GM18520 (cell line): ENCODE results near the gene OSTC.
"Not testable (repeated sequence)": the region's sequence is repeated elsewhere in the genome, so short reads cannot be mapped to it uniquely, and the experiment has no call there.

Experiments
- ATAC-seq: cut with Tn5 transposase; IDR thresholded peaks from one replicate; pipeline ENCODE4 v1.9.1; 2021; ENCODE audit not compliant: unreplicated experiment

Gene OSTC

DNA sequence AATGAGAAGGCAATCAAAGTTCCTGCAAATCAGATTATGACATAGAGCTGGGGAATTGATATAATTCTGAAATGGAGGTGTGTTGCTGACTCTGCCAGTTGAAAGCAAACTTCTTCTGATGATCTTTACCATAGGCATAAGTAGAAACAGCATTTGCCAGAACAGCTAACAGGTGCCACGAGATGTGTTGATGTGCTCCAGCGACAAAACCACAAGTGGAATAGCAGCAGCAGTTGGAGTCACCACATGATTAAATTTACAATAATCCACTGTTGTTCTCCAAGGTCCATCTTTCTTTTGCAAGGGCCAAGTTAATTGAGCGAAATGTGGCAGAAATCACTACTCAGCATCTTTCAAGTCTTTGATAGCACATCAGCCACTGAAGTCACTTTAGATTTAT, 3.7 kb upstream of the OSTC start:
- no peak for ATAC-seq

DNA sequence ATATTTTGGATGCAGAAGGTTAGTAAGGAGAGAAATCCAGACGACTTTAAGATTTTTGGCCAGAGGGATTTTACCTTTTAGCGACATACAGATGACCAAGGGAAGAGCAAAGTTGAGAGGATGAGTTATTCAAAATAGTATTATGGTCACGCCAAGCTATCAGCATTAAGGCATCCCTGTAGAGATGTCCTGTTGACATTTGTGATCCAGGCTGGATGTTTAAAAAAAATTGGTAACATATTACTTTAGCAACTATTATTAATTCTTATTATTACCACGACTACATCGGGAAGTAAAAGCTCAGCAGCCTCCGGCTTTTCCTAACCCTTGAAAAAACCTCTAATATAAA, 562 bp upstream of the OSTC start:
- ATAC-seq, result peak; percentile 11

DNA sequence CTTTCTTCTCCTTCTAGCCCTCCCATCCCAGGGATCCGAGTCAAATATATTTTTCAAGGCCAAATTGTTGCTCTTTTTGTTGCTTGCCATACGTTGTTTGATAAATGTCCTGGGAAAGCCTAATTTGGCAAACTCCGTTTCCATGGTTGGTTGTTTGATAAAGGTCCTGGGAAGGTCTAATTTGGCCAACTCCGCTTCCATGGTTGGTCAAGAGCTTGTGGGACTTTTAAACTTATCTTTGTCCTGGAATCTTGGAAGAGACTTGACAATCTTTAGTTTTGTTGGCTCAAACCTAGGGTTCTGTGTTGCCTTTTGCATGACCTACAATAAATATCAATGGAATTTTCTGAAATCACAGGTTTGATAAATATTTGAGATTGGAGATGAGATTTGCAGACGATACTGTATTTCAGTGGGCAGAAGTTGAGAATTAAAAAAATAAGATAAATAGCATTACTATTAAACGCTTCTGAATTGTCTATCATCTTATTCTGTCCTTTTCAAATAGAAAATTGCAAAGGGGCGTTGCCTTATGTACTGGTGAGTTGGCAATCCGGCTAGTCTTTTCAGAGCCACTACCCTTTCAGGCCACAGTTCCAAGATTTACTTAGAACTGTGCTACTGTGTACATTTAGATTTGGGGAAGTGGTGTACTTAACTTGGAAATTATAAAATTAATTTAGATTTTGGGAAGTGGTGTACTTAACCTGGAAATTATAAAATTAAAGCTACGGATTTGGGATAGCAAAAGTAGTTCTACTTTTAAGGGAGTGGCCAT, 804 bp downstream of the OSTC start:
- ATAC-seq, result no peak

DNA sequence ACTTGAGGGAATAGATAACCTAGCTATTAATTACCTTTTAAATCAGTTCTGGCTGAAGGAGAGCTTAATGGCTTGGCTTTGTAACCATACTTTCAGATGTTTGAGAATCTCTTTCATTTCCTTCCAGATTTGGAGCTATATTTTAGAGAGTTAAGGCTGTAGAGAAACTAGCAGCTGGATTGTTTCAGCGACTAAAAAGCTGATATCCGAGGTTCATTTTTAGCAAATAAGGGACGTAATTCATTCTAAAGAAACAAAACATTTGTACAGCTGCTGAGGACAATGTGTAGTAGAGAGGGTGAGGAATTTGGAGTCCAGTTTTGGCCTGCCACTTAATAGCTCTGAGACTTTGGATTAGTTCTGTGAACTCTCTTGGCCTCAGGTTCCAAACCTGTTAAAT, 12.2 kb downstream of the OSTC start:
- ATAC-seq, result no peak

DNA sequence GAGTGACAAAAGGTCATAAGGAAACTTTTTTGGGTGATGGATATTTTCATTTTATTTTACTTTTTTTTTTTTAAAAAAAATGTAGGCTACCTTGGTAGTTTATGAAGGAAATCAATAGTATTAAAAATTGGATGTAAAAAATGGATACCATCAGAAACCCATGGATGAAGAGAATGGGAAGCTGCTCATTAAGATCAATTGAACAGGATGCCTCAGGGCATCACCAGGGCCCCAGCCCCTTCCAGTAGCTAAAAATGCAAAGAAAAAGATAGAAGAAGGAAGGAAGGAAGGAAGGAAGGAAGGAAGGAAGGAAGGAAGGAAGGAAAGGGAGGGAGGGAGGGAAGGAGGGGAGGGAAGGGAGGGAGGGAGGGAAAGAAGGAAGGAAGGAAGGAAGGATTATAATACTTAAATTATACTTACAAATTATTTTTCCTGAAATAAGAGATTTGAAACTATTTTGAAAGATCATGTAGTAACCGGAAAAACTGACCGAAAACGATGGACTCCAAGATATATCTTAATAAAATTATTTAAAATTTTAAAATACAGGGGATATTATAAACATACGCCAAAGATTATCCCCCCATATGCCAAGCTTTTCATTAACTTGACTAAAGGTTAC, 24.1 kb downstream of the OSTC start:
- ATAC-seq, result no peak

DNA sequence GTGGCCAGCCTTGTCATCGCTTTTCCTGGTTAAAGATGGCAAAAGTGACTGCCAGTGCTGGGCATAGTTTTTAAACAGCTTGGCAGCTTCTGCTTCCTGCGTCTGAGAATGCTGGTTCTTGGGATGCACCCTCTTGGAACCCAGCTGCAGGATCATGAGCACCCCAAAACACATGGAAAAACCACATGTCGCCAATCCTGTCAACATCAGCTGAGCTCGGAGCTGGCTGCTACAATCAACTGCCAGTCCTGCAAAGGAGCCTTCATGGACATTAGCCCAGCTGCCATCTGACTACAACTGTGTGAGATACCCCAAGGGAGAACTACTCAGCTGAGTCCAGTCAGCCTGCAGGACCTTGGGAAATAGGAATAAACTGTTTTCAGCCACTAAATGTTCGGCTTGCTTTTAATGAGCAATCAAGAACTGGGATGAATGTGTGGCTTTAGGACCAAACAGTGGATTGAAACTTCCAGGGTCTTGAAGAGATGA, 31.0 kb downstream of the OSTC start:
- no peak for ATAC-seq

DNA sequence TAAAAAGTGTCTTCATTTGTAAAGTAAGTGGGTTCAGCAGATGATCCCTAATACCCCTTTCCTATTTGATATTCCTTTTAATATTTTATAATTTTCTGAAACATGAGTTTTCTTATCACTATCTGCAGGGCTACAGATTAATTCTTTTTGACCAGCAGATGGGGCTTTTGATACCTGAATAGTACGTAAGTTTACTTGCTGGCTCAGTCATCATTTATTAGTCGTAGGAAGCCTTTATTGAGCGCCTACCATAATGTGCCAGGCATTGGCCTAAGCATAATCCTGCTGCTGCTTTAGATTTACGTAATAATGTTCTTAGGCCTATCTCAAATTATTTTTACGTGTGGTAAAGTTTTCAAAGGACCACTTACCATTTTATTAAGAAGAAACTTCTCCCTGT, 33.1 kb downstream of the OSTC start:
- ATAC-seq, result no peak

DNA sequence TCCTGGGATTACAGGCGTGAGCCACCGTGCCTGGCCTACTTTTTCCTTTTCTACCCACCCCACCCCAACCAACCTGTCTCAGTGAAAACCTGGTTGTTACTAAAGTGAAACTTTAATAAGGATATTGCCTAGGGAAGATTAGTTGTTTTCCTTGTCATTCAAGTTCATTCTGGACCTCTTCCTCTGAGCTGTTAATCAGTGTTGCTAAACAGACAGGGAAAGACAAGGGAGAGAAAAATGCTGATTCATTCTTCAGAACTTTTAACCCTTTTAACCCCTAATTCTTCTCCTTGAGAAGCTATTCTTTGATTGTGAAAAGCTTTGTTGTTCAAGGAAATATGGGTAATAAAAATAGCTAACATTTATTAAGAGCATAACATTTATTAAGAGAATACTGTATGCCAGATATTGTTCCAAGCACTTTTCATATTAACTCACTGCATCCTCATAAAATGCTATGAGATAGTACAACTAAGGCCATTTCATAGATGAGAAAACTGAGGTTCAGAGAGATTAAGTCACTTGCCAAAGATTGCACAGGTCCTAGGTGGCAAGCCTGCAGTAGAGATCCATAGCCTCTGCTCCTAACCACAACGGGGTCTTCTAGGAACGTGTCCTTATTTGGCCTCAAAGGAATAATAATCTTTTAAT, 34.8 kb downstream of the OSTC start:
- no peak for ATAC-seq

DNA sequence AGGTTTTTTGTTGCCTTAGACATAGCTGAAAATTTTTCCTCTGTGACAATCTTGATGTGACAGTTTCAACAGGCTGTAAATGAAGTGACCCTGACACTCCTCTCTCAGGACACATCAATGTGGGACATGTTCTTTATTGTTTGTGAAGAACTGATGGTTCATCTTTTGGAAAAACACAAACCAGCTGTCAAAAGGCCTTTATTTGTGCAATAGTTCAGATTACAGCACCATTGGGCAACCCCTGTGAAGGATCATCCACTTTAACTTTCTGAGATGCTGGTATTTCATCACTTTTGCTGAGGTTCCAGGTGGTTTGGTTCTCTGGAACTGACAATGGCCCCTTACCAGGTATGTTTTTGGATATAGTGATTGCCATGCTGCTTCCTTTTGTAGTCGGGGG, 40.3 kb downstream of the OSTC start:
- ATAC-seq, result no peak

DNA sequence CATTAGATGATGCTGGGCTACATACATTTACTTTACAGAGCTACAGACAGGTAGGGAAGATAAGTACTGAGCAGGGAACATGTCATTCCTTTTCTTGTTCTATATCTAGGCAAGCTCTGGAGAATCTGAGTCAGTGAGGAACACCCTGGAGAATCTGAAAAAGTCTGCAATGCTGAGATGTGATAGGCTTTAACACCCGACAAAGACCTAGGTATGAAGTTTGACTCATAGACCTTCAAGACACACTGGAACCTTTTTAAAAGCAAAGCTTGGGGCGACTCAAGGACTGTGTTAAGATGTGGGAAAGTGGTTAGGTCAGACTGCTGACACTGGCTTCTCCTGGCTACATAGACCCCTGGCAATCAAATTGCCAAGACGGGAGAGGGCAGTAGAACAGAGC, 42.8 kb downstream of the OSTC start:
- ATAC-seq, result no peak

DNA sequence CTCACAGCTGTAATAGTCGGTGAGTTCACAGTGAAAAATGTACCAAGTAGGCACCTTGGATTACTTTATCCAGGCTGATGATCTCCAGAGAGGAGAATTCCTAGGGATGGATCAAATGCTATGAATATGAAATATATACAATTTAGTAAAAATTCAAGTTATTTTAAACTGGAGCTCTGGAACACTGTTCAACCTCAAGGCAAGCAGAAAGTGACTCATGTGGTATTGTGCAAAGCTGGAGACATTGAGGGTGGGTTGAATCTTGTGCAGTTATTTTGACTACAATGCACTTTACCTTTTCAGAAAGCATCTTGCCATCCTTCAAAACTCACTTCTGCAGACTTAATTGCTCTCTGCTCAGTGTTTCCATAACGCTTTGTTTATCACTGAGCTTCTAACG, 43.4 kb downstream of the OSTC start:
- no peak for ATAC-seq

DNA sequence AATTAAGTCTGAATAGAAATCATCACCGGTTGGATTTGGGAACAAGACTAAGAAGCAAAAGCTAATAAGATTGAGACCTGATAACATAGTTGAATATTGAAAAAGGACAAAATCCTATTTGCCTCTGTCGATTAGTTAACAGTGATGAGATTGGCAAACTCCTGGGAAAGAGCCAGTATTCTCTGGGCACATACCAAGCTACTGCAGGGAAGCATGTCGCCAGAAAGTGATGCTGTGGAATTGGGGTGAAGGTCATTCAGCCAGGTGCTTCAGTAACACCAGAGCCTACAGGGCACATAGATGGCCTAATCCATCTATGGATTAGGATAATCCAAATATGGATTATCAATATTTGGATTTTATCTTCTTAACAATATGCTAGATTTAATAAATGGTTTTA, 44.0 kb downstream of the OSTC start:
- ATAC-seq, result no peak

DNA sequence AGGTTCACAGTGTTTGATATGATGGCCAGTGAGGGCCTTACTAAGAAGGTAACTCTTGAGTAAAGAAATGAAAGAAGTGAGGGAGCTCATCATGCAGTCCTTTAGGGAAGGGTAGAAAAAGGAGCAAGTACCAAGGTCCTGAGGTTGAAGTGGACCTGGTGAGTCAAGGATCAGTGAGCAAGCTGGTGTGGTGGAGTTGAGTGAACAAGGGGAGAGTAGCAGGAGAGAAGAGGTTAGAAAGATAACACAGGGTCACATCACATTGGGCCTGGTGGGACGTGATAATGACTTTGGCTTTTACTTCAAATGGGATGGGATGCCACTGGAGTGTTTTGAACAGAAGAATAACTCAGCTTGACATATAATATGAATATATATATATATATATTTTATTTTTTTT, 44.7 kb downstream of the OSTC start:
- no peak for ATAC-seq

DNA sequence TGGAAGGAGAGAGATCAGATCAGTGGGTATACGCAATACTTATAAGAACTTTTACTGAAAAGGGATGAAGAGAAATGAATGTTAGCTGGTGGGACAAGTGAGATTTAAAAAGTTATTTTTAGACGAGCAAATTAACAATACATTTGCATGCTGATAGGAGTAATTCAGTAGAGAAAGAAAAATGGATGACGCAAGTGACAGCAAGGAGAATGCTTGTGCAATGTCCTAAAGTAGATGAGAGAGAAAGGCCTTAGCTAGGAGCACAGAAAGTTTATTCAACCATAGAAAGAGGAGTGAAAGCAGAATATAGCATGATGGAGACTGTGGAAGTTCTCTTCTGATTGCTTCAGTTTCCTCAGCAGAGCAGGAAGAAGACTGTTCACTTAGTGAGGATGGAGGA, 45.8 kb downstream of the OSTC start:
- ATAC-seq, result no peak

DNA sequence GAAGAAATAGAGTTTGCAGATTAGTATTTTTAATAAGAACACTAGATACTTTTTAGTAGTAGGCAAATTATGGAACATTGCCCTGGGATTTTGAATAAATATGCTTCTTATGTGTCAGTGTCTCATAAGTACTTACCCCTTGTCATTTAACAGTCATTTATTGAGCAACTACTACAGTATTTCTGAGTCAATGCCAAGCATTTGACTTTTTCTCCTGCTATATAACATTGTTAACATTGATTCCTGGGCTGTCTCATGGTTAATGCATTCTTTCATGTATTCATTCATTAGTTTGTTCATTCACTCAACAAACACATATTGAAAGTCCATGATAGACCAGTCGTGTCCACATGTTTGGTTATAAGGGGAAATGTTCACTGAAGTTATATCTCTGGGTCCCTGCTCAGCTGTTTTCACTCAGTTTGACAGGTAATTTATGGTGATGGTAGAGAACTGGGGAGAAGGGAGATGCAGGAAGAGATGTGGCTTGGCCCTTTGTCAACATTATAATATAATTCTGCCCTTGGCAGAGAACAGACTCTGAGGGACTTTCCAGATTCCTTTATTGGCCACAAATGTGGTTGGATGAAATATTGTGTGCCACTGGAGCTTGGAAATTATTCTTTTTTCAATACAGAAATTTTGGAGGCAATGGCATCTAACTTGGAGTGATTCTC, 49.8 kb downstream of the OSTC start:
- no peak for ATAC-seq

DNA sequence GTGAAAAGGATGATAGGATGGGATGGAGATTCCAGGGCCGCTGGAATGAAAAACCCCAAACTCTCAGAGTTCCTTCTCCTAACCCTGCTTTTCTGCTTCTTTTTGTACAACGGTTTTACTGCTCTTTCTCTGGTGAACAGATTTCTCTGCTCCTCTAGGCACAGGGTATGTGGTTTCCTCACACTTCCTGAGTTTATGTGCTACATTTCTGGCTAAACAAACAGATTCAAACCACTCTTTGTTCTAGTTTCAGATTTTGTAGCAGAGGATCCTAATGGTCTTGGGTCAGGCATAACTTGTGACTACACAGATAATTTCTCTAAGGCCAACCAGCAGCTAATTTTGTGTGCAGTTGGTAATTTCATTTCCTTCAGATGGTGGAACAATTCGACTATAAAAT, 52.6 kb downstream of the OSTC start:
- no peak for ATAC-seq

DNA sequence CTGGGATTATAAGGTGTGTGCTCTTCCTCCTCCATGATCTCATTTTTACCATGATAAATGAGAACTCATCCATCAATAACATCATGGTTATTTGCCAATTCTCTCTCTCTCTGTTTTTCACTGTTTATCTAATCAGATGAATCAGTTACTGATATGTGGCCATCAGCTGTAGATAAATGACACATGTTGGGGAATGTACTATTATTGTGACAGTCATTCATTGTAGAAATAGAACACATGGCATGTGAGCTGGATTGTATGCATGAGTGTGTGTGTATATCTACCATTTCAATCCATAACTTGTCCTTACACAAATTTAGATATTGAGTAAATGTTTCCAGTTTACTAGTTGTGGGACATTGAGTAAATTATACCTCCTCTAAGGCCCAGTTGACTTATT, 53.0 kb downstream of the OSTC start:
- no peak for ATAC-seq

DNA sequence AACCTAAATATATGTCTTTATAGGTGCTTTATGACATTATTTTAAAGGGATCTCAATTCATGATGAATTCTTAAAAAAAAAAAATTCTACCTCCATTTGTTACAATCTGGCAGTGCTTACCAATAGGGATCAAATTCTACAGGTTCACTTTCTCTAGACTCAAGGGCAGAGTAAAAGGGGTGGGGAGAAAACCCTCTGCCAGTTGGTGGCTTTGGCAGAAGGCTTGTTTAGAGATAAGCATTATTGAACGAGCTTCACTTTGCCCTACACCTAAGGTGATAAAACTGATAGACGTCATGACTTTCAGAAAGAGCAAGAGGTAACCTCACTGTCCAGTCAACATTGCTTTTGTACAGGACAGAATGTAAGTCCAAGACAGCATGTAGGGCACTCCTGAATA, 53.6 kb downstream of the OSTC start:
- ATAC-seq, result no peak

DNA sequence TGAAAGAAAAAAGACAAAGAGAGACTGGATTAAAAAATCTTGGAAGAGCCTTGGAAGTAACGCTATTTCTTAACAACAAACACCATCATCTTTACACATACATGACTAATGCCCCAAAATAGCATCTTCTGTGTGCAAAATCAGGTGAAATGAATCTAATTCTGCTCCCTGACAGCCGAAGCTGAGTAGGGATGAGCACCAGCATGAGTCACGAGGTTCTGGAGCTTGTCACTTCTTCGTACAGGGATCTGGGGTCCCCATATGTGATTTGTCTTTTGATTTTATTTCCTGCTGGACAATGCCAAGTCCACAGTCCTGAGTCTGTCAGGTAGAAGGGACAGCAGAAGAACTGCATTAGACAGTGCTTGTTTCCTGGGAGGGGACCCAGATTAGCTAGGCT, 55.9 kb downstream of the OSTC start:
- no peak for ATAC-seq

DNA sequence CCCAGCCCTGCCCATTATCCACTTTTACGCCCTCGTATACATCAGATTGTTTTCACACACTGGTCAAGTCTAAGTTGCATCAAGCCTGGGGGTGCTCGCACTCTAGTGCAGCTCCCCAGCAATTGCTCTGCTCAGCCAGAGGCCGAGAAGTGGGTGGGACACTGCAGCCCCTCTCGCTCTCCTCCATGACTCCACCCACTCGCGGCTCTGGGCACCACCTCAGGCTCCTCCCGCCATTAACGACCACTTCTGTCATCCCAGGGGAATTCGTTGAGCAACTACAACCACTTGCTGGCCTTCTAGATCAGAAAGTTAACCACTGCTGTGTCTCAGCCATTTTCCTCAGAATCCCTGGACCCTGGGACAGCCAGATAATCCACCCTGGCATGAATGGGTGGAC, 58.8 kb downstream of the OSTC start:
- ATAC-seq, result no peak

DNA sequence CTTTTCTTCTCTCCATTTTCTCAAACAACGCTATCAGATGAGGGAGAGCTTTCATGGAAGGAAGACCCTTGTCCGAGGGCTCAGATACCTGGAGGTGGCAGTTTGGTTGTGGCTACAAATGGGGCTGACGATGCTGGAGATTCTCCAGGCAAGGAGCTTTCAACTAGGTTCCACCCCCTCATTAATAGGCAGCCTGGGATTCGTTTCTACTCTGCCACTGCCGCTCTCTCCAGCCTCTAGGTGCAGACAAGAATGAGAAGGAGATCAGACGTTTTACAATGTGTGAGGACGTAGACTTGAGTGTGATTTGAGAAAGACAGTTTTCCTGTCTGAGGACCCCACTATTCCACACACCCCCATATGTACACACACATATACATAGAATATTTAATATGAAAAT, 59.3 kb downstream of the OSTC start:
- ATAC-seq, result no peak

DNA sequence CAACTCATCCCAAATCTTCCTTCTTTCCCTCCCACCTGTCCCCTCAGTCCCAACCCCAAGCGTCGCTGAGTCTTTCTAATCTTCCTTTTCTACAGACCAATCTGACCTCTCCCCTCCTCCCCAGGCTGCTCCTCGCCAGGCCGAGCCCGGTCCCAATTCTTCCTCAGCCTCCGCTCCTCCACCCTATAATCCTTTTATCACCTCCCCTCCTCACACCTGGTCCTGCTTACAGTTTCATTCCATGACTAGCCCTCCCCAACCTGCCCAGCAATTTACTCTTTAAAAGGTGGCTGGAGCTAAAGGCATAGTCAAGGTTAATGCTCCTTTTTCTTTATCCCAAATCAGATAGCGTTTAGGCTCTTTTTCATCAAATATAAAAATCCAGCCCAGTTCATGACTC, 60.2 kb downstream of the OSTC start:
- not testable (repeated sequence) for ATAC-seq
